IMR-90 (cell line): ENCODE results near the gene TEX52.

Source experiments
- BHLHE40 ChIP-seq: fragments of 150-350 bp; IDR thresholded peaks from 2 replicates; pipeline ENCODE4 v1.6.1; 2016; ENCODE audit warnings: mild to moderate bottlenecking, low read depth, low read length
- CEBPB ChIP-seq: IDR thresholded peaks from 2 replicates; pipeline ENCODE4 v1.6.1; 2012; ENCODE audit warnings: low read depth, low read length, improper control_type of control experiment
- CHD1 ChIP-seq: IDR thresholded peaks from 2 replicates; pipeline ENCODE4 v1.6.1; 2012; ENCODE audit warnings: low read depth, low read length, improper control_type of control experiment
- FOS ChIP-seq: fragments of 150-350 bp; IDR thresholded peaks from 2 replicates; pipeline ENCODE4 v1.6.1; 2016; ENCODE audit warnings: low read depth, low read length
- MAFK ChIP-seq: IDR thresholded peaks from 2 replicates; pipeline ENCODE4 v1.6.1; 2012; ENCODE audit warnings: low read depth, low read length, improper control_type of control experiment
- MXI1 ChIP-seq: IDR thresholded peaks from 2 replicates; pipeline ENCODE4 v1.6.1; 2012; ENCODE audit warnings: low read depth, mild to moderate bottlenecking, low read length, moderate library complexity, borderline replicate concordance
- NFE2L2 ChIP-seq: fragments of 150-350 bp; IDR thresholded peaks from 2 replicates; pipeline ENCODE4 v1.6.1; 2016; ENCODE audit warnings: low read depth, mild to moderate bottlenecking, low read length
- POLR2A ChIP-seq: IDR thresholded peaks from 2 replicates; pipeline ENCODE4 v1.6.1; 2012; ENCODE audit warnings: mild to moderate bottlenecking, low read depth, low read length
- RAD21 ChIP-seq: IDR thresholded peaks from 2 replicates; pipeline ENCODE4 v1.6.1; 2012; ENCODE audit warnings: low read length, improper control_type of control experiment
- RCOR1 ChIP-seq: IDR thresholded peaks from 2 replicates; pipeline ENCODE4 v1.6.1; 2012; ENCODE audit warnings: mild to moderate bottlenecking, low read length, improper control_type of control experiment; ENCODE audit not compliant: insufficient replicate concordance
- RFX5 ChIP-seq: IDR thresholded peaks from 2 replicates; pipeline ENCODE4 v1.8.0; 2012; ENCODE audit warnings: low read depth, mild to moderate bottlenecking, low read length, moderate library complexity
- SMC3 ChIP-seq: fragments of 150-350 bp; IDR thresholded peaks from 2 replicates; pipeline ENCODE4 v1.6.1; 2016; ENCODE audit warnings: low read depth, mild to moderate bottlenecking, antibody characterized with exemption, low read length, moderate library complexity
- TF ChIP-seq, protein P1 (sequence below): conservative IDR thresholded peaks from 2 replicates; pipeline ENCODE4 v1.5.1; 2012; ENCODE audit warnings: mild to moderate bottlenecking, low read depth, low read length, improper control_type of control experiment
- TF ChIP-seq, protein P2 (sequence below): fragments of 150-350 bp; IDR thresholded peaks from 2 replicates; pipeline ENCODE4 v1.6.1; 2017; ENCODE audit warnings: mild to moderate bottlenecking, antibody characterized with exemption, low read length, low read depth

DNA sequence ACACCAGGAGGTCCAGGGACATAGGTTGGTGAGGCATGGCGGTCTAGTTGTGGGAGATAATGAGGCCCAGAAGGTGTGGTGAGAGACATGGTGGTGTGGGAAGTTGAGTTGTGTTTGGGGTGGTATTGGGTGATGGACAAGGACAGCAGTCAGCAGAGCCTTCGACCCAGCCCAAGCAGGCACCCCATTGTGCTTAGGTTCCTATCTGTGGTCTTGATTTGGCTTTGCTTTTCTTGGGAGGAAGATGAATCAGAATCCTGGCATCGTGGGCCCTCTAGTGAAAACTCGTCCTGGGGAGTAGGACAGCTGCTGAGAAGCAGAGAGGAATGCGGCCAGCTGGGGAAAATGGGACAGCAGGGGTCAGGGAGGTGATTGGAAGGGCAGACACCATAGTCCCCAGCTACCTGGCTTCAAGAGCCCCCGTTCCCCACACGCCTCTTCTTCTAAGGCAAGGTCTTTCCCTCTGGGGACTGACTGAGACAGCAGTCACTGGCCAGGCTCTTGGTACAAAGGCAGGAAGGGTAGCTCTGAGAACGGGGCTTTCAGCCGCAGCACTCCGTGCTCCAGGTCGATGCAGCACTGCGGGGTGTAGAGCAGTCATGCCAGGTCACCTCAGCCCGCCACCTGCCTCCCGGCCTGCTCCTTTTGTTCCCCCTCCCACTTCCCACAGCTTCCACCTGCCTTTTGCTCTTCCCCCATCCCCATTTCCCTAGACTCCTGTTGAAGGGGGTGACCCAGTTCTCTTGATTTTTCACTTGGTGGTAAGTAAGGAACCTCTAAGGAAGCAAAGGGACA lies 29.9 kb downstream of the TEX52 start:
- TF ChIP-seq, protein P1, sequence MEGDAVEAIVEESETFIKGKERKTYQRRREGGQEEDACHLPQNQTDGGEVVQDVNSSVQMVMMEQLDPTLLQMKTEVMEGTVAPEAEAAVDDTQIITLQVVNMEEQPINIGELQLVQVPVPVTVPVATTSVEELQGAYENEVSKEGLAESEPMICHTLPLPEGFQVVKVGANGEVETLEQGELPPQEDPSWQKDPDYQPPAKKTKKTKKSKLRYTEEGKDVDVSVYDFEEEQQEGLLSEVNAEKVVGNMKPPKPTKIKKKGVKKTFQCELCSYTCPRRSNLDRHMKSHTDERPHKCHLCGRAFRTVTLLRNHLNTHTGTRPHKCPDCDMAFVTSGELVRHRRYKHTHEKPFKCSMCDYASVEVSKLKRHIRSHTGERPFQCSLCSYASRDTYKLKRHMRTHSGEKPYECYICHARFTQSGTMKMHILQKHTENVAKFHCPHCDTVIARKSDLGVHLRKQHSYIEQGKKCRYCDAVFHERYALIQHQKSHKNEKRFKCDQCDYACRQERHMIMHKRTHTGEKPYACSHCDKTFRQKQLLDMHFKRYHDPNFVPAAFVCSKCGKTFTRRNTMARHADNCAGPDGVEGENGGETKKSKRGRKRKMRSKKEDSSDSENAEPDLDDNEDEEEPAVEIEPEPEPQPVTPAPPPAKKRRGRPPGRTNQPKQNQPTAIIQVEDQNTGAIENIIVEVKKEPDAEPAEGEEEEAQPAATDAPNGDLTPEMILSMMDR: no peak
- TF ChIP-seq POLR2A (no peak), MXI1 (no peak), RFX5 (no peak), CHD1 (no peak), NFE2L2 (no peak), RCOR1 (no peak), CEBPB (no peak), BHLHE40 (no peak), SMC3 (no peak), RAD21 (no peak), MAFK (no peak), FOS (no peak)
- TF ChIP-seq, protein P2, sequence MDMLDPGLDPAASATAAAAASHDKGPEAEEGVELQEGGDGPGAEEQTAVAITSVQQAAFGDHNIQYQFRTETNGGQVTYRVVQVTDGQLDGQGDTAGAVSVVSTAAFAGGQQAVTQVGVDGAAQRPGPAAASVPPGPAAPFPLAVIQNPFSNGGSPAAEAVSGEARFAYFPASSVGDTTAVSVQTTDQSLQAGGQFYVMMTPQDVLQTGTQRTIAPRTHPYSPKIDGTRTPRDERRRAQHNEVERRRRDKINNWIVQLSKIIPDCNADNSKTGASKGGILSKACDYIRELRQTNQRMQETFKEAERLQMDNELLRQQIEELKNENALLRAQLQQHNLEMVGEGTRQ: no peak
